Muscle of arm (tissue), 12 donors: Measurements from ENCODE around the gene AMZ1. TPM values are rescaled to one million over a fixed set of nuclear protein-coding genes. Genes with fewer than 3 reads are reported as not detected.
"Not testable (repeated sequence)": the region's sequence is repeated elsewhere in the genome, so short reads cannot be mapped to it uniquely, and the experiment has no call there.

Experiments used
- DNase-seq: peaks from one replicate; pipeline ENCODE4 v3.0.0-alpha.2; 2013
- polyA plus RNA-seq, 12 donors: library from polyadenylated mRNA; unstranded; fragments of 120-200 nt; gene quantifications; one replicate each; pipeline ENCODE4 v1.2.1, GENCODE V29; 2013; ENCODE audit not compliant: insufficient read length in 12 of 12

Gene AMZ1
- polyA plus RNA-seq, 12 donors = 0.07 to 0.73 (median 0.21) TPM; not detected in 2

- not testable (repeated sequence) for DNase-seq
Observed at GRCh38 chr7:2743523-2744185, 55.7 kb downstream of the AMZ1 start.

- not testable (repeated sequence) for DNase-seq
Observed at GRCh38 chr7:2748684-2749083, 60.7 kb downstream of the AMZ1 start.

- DNase-seq = no peak
Observed at GRCh38 chr7:2750004-2750407, 62.0 kb downstream of the AMZ1 start.

GRCh38 chr7:2751086-2751485 is 63.1 kb downstream of the AMZ1 start:
- no peak for DNase-seq

GRCh38 chr7:2753148-2753547 is 65.1 kb downstream of the AMZ1 start:
- DNase-seq = no peak

- no peak for DNase-seq
Observed at GRCh38 chr7:2754086-2754485, 66.1 kb downstream of the AMZ1 start.

- no peak for DNase-seq
Observed at GRCh38 chr7:2754912-2755311, 66.9 kb downstream of the AMZ1 start.

- no peak for DNase-seq
Observed at GRCh38 chr7:2755531-2755930, 67.5 kb downstream of the AMZ1 start.

GRCh38 chr7:2757361-2757903 is 69.4 kb downstream of the AMZ1 start:
- DNase-seq = peak; percentile 17

GRCh38 chr7:2757904-2758672 is 70.1 kb downstream of the AMZ1 start:
- peak; percentile 82 for DNase-seq

- DNase-seq = no peak
Observed at GRCh38 chr7:2758673-2759616, 70.9 kb downstream of the AMZ1 start.

GRCh38 chr7:2759736-2760097 is 71.7 kb downstream of the AMZ1 start:
- DNase-seq = peak; percentile 49

- DNase-seq = peak; percentile 31
Observed at GRCh38 chr7:2760098-2760889, 72.3 kb downstream of the AMZ1 start.

GRCh38 chr7:2761131-2761624 is 73.2 kb downstream of the AMZ1 start:
- DNase-seq = no peak

GRCh38 chr7:2761801-2762497 is 73.9 kb downstream of the AMZ1 start:
- DNase-seq = no peak

- no peak for DNase-seq
Observed at GRCh38 chr7:2763597-2763996, 75.6 kb downstream of the AMZ1 start.

- no peak for DNase-seq
Observed at GRCh38 chr7:2764621-2765020, 76.6 kb downstream of the AMZ1 start.
